Measurements from ENCODE around the gene GGTLC2.
A peak's percentile ranks its signal among the peaks of the same experiment; 100 is the strongest.

GGTLC2 gene

GRCh38 chr22:22691716-22692701 lies 47.6 kb downstream of the GGTLC2 start:
- DNase-seq (ENCODE audit: low read depth), result no peak

- peak; percentile 23 for DNase-seq (ENCODE audit: low read depth)
Measured at GRCh38 chr22:22692707-22693530, 48.5 kb downstream of the GGTLC2 start.

GRCh38 chr22:22693531-22693884 lies 49.1 kb downstream of the GGTLC2 start:
- no peak for DNase-seq (ENCODE audit: low read depth)

GRCh38 chr22:22694106-22694505 lies 49.7 kb downstream of the GGTLC2 start:
- no peak for DNase-seq (ENCODE audit: low read depth)

- no peak for DNase-seq (ENCODE audit: low read depth)
Measured at GRCh38 chr22:22696104-22696503, 51.7 kb downstream of the GGTLC2 start.

Data from stimulated activated CD8-positive, alpha-beta memory T cell treated with anti-CD3 and anti-CD28 coated beads, Interleukin-12 subunit alpha, Interleukin-12 subunit beta, amount 100 ng/mL, for 4 hours (primary cell).